HL-60/S4 (cell line): Measurements from ENCODE around the gene SHMT2.

Source experiments
- in situ Hi-C: fragments of 300-500 bp; cut with MboI; formaldehyde crosslinking; loops from 2 replicates; pipeline ENCODE4 v1.14.3; 2022; ENCODE audit warnings: low sequenced_read_pairs

SHMT2 gene

GRCh38 chr12:57211791-57212700, 17.5 kb upstream of the SHMT2 start:
- in situ Hi-C loops, result no loop called here

DNA sequence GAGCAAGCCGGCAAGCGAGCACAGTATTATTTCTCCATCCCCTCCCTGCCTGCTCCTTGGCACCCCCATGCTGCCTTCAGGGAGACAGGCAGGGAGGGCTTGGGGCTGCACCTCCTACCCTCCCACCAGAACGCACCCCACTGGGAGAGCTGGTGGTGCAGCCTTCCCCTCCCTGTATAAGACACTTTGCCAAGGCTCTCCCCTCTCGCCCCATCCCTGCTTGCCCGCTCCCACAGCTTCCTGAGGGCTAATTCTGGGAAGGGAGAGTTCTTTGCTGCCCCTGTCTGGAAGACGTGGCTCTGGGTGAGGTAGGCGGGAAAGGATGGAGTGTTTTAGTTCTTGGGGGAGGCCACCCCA, 16.8 kb upstream of the SHMT2 start:
- in situ Hi-C loops, result no loop called here

DNA sequence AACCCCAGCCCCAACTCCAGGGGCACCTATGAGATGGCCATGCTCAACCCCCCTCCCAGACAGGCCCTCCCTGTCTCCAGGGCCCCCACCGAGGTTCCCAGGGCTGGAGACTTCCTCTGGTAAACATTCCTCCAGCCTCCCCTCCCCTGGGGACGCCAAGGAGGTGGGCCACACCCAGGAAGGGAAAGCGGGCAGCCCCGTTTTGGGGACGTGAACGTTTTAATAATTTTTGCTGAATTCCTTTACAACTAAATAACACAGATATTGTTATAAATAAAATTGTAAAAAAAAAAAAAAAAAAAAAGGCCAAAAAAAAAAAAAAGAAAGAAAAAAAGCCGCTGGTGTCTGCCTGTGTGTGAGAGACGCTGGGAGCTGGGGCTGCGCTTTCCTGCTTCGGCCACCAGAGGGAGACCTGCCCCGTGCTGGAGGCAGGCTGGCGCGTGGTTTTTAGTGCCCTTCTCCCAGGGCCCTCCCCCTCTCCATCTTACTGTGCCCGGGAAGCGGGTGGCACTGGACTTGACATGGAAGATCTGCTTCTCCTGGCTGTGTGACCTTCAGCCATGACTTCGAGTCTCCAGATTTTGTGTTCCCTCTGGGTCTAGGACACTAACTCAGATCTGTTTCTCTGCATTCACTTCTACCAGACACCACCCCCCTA, 16.3 kb upstream of the SHMT2 start:
- in situ Hi-C loops, result no loop called here

GRCh38 chr12:57213763-57214397, 15.6 kb upstream of the SHMT2 start:
- in situ Hi-C loops, result no loop called here

- in situ Hi-C loops, result no loop called here
These were observed 15.1 kb upstream of the SHMT2 start for GRCh38 chr12:57214398-57214781.

GRCh38 chr12:57215065-57215464, 14.4 kb upstream of the SHMT2 start:
- in situ Hi-C loops, result no loop called here

- in situ Hi-C loops, result no loop called here
These were observed 13.9 kb upstream of the SHMT2 start for GRCh38 chr12:57215668-57216013.

- in situ Hi-C loops, result no loop called here
These were observed 13.2 kb upstream of the SHMT2 start, which contains the start of gene NXPH4 for GRCh38 chr12:57216014-57216911. Gene NXPH4 (plus strand): TSS chr12:57216794. CDS start chr12:57216970, 176 bp downstream.

DNA sequence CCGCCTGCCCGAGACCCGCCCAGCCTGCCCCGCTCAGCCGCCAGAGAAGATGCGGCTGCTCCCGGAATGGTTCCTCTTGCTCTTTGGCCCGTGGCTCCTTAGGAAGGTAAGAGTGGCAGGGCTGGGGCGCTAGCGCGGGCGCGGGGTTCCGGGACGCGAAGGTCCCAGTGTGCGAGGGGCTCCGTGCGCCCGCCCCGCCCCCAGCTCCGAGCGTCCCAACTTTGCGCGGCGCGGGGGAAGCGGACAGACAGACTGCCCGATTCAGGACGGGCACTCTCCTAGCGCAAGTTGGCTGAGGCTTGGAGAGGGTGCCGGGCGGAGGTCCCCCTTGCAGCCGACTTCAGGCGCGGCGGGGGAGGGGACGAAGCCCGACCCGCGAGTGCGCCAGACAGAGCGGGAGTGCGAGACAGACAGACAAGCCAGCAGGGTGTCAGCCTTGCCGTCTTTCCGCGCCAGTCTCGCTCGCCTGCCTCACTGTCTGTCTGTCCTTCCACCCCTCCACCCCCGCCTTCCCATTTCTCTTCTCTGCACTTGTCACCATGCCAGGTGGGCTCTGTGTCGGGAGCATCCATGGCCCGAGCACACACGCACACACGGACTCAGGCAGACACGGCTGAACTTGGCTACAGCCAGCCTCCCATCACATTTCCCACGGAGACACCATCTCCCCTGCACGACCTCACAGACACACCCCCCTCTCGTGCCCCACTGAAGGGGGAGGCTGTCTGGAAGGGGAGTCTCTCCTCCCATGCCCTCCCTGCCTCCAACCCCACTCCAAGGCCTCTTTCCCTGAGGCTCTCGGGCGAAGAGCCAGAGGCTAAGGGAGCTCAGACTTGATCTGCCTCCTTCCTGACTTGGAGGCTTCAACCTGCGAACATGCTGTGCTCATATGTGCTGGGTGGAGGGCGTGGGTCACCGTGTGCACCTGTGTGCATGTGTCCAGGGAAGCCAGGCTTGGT, 12.3 kb upstream of the SHMT2 start:
- in situ Hi-C loops, result no loop called here

DNA sequence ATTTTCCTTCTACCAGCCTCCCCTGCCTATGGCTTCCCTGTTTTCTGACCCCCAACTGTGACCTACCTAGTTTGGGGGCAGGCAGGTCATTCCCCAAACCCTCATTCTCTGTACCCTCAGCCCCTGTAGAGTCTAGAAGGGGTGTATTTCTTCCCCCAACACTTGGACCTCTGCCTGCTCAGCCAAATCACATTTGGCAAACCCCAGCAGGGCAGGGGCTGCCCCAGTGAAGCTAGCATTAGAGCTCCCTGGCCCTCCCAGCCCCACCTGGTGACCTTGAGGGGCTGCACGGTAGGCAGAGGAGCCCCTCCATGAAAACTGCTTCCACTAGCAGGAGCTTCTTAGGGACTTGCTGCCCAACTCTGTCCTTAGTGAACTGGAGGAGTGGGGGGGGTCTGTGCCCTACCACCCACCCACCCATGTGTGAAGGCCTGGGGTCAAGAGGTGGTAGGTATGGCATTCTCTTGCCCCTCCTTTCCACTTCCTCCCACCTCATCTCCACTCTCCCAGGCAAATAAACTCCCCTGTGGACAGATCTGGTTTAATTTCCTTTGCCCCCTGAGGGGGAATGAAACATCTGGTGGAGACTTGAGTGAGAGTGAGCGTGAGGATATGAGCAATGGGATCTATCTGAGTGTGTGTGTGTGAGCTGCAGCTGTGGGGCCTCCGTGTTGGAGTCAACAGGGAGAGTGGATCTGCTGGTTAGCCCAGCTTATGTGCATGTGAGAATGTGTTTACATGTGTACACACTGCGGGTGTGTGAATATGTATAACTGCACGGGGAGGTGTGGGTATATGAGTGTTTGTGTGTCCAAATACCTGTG, 11.3 kb upstream of the SHMT2 start:
- in situ Hi-C loops, result no loop called here

GRCh38 chr12:57219205-57219992, 10.1 kb upstream of the SHMT2 start:
- in situ Hi-C loops, result no loop called here

DNA sequence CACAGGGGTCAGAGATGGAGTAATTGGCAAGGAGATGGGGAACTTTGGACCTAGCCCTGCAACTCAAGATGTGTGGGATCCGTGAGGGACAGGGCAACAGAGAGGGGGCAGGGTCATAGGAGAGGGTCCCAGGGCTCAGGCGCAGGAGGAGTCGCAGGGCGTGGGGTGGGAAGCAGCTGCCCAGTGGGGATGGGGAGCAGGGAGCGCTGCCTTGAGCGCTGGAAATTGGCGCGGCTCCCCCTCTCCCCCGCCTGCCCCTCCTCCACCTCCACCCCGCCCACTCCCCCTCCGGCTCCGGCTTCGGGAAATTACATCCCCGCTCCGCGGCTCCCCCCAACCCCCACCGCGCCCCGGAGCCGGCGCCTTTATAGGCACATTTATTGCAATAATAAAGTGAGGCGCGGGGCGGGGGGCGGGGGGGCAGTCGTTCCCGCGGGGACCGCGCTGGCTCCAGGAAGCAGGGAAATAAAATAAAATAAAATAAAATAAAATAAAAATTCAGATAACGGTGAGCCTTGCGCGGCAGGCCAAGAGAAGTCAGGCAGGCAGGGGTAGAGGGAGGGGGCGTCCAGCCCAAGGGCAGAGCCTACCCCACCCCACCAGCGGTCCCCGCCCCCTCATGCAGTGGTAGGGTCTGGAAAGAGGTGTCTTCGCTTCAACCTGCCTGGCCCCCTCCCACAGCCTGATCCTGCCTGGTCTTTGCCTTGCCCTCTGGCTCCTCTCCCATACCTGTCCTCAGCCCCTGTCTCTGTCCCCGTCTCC, 9.3 kb upstream of the SHMT2 start:
- in situ Hi-C loops, result no loop called here

- in situ Hi-C loops, result no loop called here
These were observed 8.7 kb upstream of the SHMT2 start for GRCh38 chr12:57220770-57221168.

DNA sequence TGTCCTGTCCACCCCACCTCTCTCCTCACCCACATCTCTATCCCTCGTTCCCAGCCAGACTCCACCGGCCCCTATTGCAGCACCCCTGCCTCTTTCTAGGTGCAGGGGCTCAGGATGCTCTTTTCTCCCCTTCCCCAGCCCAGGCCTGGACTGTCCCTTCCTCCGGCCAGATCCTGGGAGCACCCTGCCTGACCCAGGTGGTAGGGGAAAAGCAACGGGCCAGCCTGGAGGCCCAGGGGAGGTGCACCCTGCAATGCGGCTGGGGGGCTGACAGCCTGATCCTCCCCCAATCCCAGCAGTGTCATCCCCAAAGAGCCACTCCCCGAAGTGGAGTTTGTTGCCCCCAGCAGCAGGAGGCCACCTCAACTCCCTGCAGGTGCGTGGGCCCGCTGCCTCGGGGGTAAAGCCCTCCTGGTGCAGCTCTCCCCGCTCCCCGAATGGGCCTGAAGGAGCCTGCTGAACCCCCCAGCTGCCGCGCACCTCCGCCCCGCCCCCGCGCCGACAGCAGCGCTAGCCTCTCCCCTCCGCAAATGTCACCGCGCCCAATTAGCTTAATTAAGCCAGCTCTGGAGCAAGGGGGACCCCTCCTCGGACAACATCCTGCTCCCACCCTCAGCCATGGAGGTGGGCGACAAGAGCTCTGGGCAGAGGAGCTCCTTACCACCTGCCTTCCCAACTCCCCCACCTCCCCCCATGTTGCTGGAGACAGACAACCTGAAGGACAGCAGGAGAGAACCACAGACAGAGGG, 8.2 kb upstream of the SHMT2 start:
- in situ Hi-C loops, result no loop called here

DNA sequence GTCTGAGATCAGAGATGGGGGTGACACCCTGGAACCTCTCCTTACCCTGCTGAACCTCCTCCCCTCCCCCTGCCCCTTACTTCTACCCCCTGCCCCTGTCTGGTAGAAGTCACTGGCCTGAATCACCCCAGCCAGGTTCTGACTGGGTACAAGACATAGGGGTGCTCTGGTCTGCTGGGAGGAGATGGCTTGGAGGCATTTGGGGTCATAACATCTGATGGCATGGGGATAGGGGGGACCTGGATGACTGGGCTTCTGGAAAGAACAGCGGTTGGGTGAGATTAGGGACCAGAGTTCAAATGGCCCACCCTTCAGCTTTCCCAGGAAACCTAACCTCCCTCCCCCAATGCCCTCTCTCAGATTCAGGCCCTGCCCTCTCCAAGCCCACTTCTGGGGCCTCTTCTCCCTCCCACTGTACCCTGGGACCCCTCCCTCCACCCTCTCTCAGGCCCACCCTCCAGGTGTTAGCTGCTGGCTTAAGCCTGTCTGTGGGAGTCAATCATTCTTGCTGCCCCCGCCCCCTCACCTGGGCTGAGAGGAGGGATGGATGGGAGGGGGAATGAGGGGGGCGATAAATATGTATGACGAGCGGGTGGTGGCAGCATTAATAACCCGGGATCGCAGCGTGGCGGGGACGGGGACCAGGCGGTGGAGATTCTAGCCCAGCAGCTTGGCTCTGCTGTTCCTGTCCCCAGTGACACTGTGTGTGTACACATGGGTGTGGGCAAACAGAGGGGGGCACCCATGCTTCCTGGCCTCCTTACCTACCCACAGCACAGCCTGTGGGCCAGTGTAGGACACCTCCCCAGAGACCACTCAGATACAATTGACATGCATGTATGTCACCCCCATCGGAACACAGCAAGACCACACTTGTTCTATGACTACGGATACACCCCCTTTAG, 7.0 kb upstream of the SHMT2 start:
- in situ Hi-C loops, result no loop called here
